GOT3 (cell line): ENCODE measurements around the gene C6orf89.

ENCODE experiments used
- DNase-seq: peaks from one replicate; lab custom pipeline; 2025; ENCODE audit warnings: mixed read lengths; lab: John Stamatoyannopoulos, UW

Gene C6orf89

GRCh38 chr6:36852481-36853147 lies 33.1 kb upstream of the C6orf89 start:
- no peak for DNase-seq

GRCh38 chr6:36853325-36853724 lies 32.4 kb upstream of the C6orf89 start:
- no peak for DNase-seq

GRCh38 chr6:36855750-36856149 lies 30.0 kb upstream of the C6orf89 start:
- no peak for DNase-seq

GRCh38 chr6:36856277-36856676 lies 29.5 kb upstream of the C6orf89 start:
- no peak for DNase-seq

- no peak for DNase-seq
These were observed 28.4 kb upstream of the C6orf89 start for GRCh38 chr6:36857325-36857724.

GRCh38 chr6:36858407-36858981 lies 27.3 kb upstream of the C6orf89 start:
- DNase-seq, result no peak

GRCh38 chr6:36860126-36860525 lies 25.6 kb upstream of the C6orf89 start:
- no peak for DNase-seq

- no peak for DNase-seq
These were observed 23.4 kb upstream of the C6orf89 start for GRCh38 chr6:36862164-36862847.

GRCh38 chr6:36862848-36863382 lies 22.8 kb upstream of the C6orf89 start:
- no peak for DNase-seq

GRCh38 chr6:36863670-36864540 lies 21.8 kb upstream of the C6orf89 start:
- DNase-seq, result no peak

- no peak for DNase-seq
These were observed 19.9 kb upstream of the C6orf89 start for GRCh38 chr6:36865835-36866234.

- no peak for DNase-seq
These were observed 18.1 kb upstream of the C6orf89 start for GRCh38 chr6:36867471-36868224.

GRCh38 chr6:36871686-36872085 lies 14.1 kb upstream of the C6orf89 start:
- no peak for DNase-seq

GRCh38 chr6:36873115-36873514 lies 12.6 kb upstream of the C6orf89 start:
- DNase-seq, result no peak

GRCh38 chr6:36873612-36874442 lies 11.9 kb upstream of the C6orf89 start:
- no peak for DNase-seq

- peak; percentile 65 for DNase-seq
These were observed 11.1 kb upstream of the C6orf89 start, which contains the start of gene PPIL1 for GRCh38 chr6:36874443-36875249. PPIL1 (minus strand) TSS chr6:36874803; CDS start chr6:36874772, 31 bp downstream.

GRCh38 chr6:36875250-36875633 lies 10.5 kb upstream of the C6orf89 start:
- DNase-seq, result no peak

GRCh38 chr6:36884610-36885009 lies 1.1 kb upstream of the C6orf89 start:
- DNase-seq, result no peak

- DNase-seq, result no peak
These were observed 1.3 kb downstream of the C6orf89 start for GRCh38 chr6:36886950-36887618.
